IMR-90 (cell line): ENCODE measurements around the gene MEF2A. TPM values are rescaled to one million over a fixed set of nuclear protein-coding genes. Genes with fewer than 3 reads are reported as not detected.
"Not testable (repeated sequence)": the region's sequence is repeated elsewhere in the genome, so short reads cannot be mapped to it uniquely, and the experiment has no call there.

Experiments used
- ATAC-seq: fragments of 200-7000 bp; cut with Tn5 transposase; 2 replicates; pipeline ENCODE4 v1.9.1; 2020; ENCODE audit warnings: low read depth, mild to moderate bottlenecking, moderate library complexity
- BruUV-seq: library from RNA; stranded (reverse); fragments of 400-500 nt; replicated peaks from 2 replicates; lab custom pipeline; 2021; lab: Mats Ljungman, UMichigan
- CTCF ChIA-PET: fragments of 300-600 bp; formaldehyde crosslinking; extraction: SDS; loops from one replicate; lab custom pipeline; 2021; ENCODE audit warnings: antibody characterized with exemption; lab: Yijun Ruan, JAX
- POLR2A ChIA-PET: fragments of 300-600 bp; sonication (Branson Sonifier 250); formaldehyde crosslinking; loops from one replicate; lab custom pipeline; 2022; ENCODE audit warnings: antibody characterized with exemption; ENCODE audit not compliant: unreplicated experiment; lab: Charles Lee
- DNase-seq: peaks from one replicate; pipeline ENCODE4 v3.0.0; 2013
- H2AFZ ChIP-seq: replicated peaks from 2 replicates; pipeline ENCODE3; 2013; ENCODE audit warnings: low read length, mild to moderate bottlenecking; ENCODE audit not compliant: poor library complexity
- H2AK5ac ChIP-seq: 2 replicates; pipeline ENCODE4 v1.6.1; 2013; ENCODE audit warnings: low read depth, low read length, inconsistent platforms
- H2AK9ac ChIP-seq: replicated peaks from 2 replicates; pipeline ENCODE3; 2013; ENCODE audit warnings: mild to moderate bottlenecking, low read depth, low read length, moderate library complexity; ENCODE audit not compliant: poor library complexity
- H2BK120ac ChIP-seq: 2 replicates; pipeline ENCODE4 v1.6.1; 2013; ENCODE audit warnings: low read depth, low read length, inconsistent platforms
- H2BK15ac ChIP-seq: 3 replicates; pipeline ENCODE4 v1.6.1; 2013; ENCODE audit warnings: low read depth, low read length, inconsistent platforms
- H2BK20ac ChIP-seq: 2 replicates; pipeline ENCODE4 v1.6.1; 2013; ENCODE audit warnings: low read depth, mild to moderate bottlenecking, inconsistent platforms, low read length, moderate library complexity
- H2BK5ac ChIP-seq: 2 replicates; pipeline ENCODE4 v1.6.1; 2013; ENCODE audit warnings: mild to moderate bottlenecking, low read depth, low read length, inconsistent platforms; ENCODE audit not compliant: poor library complexity, severe bottlenecking
- H3K14ac ChIP-seq: replicated peaks from 2 replicates; pipeline ENCODE4 v1.6.1; 2013; ENCODE audit warnings: low read depth, low read length, inconsistent platforms
- H3K18ac ChIP-seq: 2 replicates; pipeline ENCODE4 v1.6.1; 2013; ENCODE audit warnings: low read depth, low read length, control low read depth
- H3K23ac ChIP-seq: 2 replicates; pipeline ENCODE4 v1.6.1; 2013; ENCODE audit warnings: low read depth, low read length, inconsistent platforms
- H3K27ac ChIP-seq: 2 replicates; pipeline ENCODE4 v1.5.1; 2013; ENCODE audit warnings: mild to moderate bottlenecking, control low read depth, low read length; ENCODE audit not compliant: insufficient read depth
- H3K27me3 ChIP-seq: 2 replicates; pipeline ENCODE4 v1.6.1; 2013; ENCODE audit warnings: low read length; ENCODE audit not compliant: control insufficient read depth, insufficient read depth
- H3K36me3 ChIP-seq: 2 replicates; pipeline ENCODE4 v1.6.1; 2013; ENCODE audit warnings: low read length, mixed read lengths; ENCODE audit not compliant: control insufficient read depth, insufficient read depth
- H3K4ac ChIP-seq: 2 replicates; pipeline ENCODE4 v1.6.1; 2013; ENCODE audit warnings: low read depth, low read length, inconsistent platforms
- H3K4me1 ChIP-seq: 2 replicates; pipeline ENCODE4 v1.6.1; 2013; ENCODE audit warnings: low read length, mixed read lengths; ENCODE audit not compliant: control insufficient read depth, insufficient read depth
- H3K4me2 ChIP-seq: 2 replicates; pipeline ENCODE4 v1.6.1; 2013; ENCODE audit warnings: low read depth, mild to moderate bottlenecking, control low read depth, low read length, moderate library complexity
- H3K4me3 ChIP-seq: 2 replicates; pipeline ENCODE4 v1.5.1; 2013; ENCODE audit warnings: low read depth, mild to moderate bottlenecking, control low read depth, low read length, moderate library complexity; ENCODE audit not compliant: insufficient read depth
- H3K56ac ChIP-seq: 2 replicates; pipeline ENCODE4 v1.6.1; 2013; ENCODE audit warnings: low read length, inconsistent platforms; ENCODE audit not compliant: insufficient read depth; ENCODE audit errors: extremely low read depth
- H3K79me1 ChIP-seq, 2 experiments: 2 replicates each; pipeline ENCODE4 v1.6.1; 2013; ENCODE audit warnings: low read length in 2 of 2, inconsistent platforms in 1 of 2, low read depth in 1 of 2
- H3K9ac ChIP-seq: 2 replicates; pipeline ENCODE4 v1.6.1; 2013; ENCODE audit warnings: low read depth, low read length, control low read depth
- H3K9me1 ChIP-seq: 2 replicates; pipeline ENCODE4 v1.6.1; 2013; ENCODE audit warnings: low read length, inconsistent platforms; ENCODE audit not compliant: insufficient read depth
- H3K9me3 ChIP-seq: 2 replicates; pipeline ENCODE4 v1.6.1; 2013; ENCODE audit warnings: low read length; ENCODE audit not compliant: control insufficient read depth, insufficient read depth
- H4K20me1 ChIP-seq: 2 replicates; pipeline ENCODE4 v1.6.1; 2013; ENCODE audit warnings: low read length, inconsistent platforms; ENCODE audit not compliant: insufficient read depth
- H4K5ac ChIP-seq: 2 replicates; pipeline ENCODE4 v1.6.1; 2013; ENCODE audit warnings: mild to moderate bottlenecking, low read depth, low read length, control low read depth
- H4K8ac ChIP-seq, 2 experiments: 2 replicates each; pipeline ENCODE4 v1.6.1; 2013; ENCODE audit warnings: low read depth in 2 of 2, low read length in 2 of 2, control low read depth in 1 of 2, inconsistent platforms in 1 of 2
- H4K91ac ChIP-seq: 2 replicates; pipeline ENCODE4 v1.6.1; 2013; ENCODE audit warnings: low read depth, low read length, inconsistent platforms; ENCODE audit not compliant: insufficient read depth
- MAZ ChIP-seq: IDR thresholded peaks from 2 replicates; pipeline ENCODE4 v1.6.1; 2012; ENCODE audit warnings: low read depth, mild to moderate bottlenecking, low read length, improper control_type of control experiment, moderate library complexity, borderline replicate concordance
- NFE2L2 ChIP-seq: fragments of 150-350 bp; IDR thresholded peaks from 2 replicates; pipeline ENCODE4 v1.6.1; 2016; ENCODE audit warnings: low read depth, mild to moderate bottlenecking, low read length
- RAD21 ChIP-seq: IDR thresholded peaks from 2 replicates; pipeline ENCODE4 v1.6.1; 2012; ENCODE audit warnings: low read length, improper control_type of control experiment
- WGBS, 2 experiments: methylation state at CpG; one replicate each; pipeline versions ENCODE4 v1.1.5 to v1.1.7; 2013; ENCODE audit warnings: missing lambda C conversion rate in 2 of 2; ENCODE audit not compliant: insufficient read length in 1 of 2; ENCODE audit errors: extremely low coverage in 2 of 2; 5-methylcytosine and 5-hydroxymethylcytosine counted together
- dilution Hi-C: fragments of 300-500 bp; cut with HindIII; formaldehyde crosslinking; loops from one replicate; pipeline ENCODE4 v1.14.3; 2018; ENCODE audit warnings: low sequenced_read_pairs; ENCODE audit not compliant: unreplicated experiment
- in situ Hi-C: fragments of 300-500 bp; cut with MboI; formaldehyde crosslinking; loops from 3 replicates; pipeline ENCODE4 v1.14.3; 2019; ENCODE audit warnings: low sequenced_read_pairs, inconsistent platforms, mixed read lengths
- intact Hi-C: fragments of 100-400 bp; cut with micrococcal nuclease; formaldehyde crosslinking; loops from 2 replicates; pipeline ENCODE4 v1.10.0; 2022
- polyA plus RNA-seq, 3 experiments: library from polyadenylated mRNA; depleted of rRNA; stranded (reverse); fragments of >200 nt; gene quantifications; 2 replicates each; pipeline ENCODE4 v1.2.3, GENCODE V29; 2012; ENCODE audit warnings: low replicate concordance in 1 of 3
- total RNA-seq: library from RNA; depleted of rRNA; stranded (reverse); fragments of >200 nt; gene quantifications from 2 replicates; pipeline ENCODE4 v1.2.3, GENCODE V29; 2012
- TF ChIP-seq, protein P1 (sequence below): fragments of 150-350 bp; IDR thresholded peaks from 2 replicates; pipeline ENCODE4 v1.6.1; 2017; ENCODE audit warnings: mild to moderate bottlenecking, antibody characterized with exemption, low read length, low read depth

MEF2A gene
- total and polyA plus RNA-seq, 2 of the 4 experiments (the other 2 are of a cell fraction), result 16.1 to 16.7 TPM

DNA sequence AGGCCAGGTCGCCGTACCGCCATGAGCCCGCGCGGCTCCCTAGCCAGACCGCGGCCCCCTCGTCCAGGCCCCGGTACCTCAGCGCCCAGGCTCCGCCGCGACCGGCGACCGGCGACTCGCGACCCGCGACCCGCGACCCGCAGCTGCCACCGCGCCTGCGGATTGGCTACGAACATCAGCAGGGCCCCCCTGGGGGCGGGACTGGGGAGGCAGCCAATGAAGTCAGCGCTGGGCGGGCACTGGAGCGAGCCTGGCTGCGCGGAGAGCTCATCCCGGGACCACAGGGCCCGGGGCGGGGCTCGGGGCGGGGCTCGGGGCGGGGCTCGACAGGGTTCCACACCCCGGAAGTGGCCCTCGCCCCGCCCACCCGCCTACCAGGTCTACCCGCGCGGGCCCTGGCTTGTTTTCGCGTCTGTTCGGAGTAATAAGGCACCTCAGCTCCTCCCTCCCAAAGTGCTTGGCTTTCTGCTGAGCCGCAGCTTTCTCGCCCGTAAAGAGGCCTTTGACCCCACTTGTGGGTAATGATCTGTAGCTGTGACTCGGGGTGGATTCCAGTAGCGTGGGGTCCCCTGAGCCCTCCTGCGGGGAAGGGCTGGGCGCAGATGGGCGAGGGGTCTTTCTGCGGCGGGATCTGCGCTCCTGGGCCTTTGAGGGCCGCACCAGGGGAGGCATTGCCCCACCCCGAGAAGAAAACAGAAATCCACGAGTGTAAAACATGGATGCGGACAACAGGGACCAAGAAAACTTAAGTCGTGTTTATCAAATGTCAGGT lies 167.7 kb downstream of the MEF2A start, which contains the start of gene LYSMD4:
TSS of gene LYSMD4 (minus strand) at position 170 of the 772 bp plus-strand sequence. CDS start 1,438 bp downstream, outside the sequence.
- POLR2A ChIA-PET, result interaction anchor here (0.6 to 0.7 kb wide), 2 partner anchors 18 to 630 kb away, joined by 3 to 7 read pairs; no protein-coding TSS in a partner anchor
- Histone ChIP-seq H3K14ac (peak within 1 kb of the TSS; percentile 72), H3K56ac (no peak within 1 kb of the TSS), H2AK5ac (no peak within 1 kb of the TSS), H3K23ac (peak within 1 kb of the TSS; percentile 93), H2AK9ac (peak within 1 kb of the TSS; percentile 73), H3K4ac (peak within 1 kb of the TSS; percentile 79), H3K4me2 (peak within 1 kb of the TSS; percentile 90), H4K8ac (peak within 1 kb of the TSS; percentile 88 to 95), H2BK20ac (peak within 1 kb of the TSS; percentile 42), H3K9ac (peak within 1 kb of the TSS; percentile 66), H4K20me1 (no peaks in the 10 kb centered on the region), H2AFZ (peak within 1 kb of the TSS; percentile 98), H4K5ac (peak within 1 kb of the TSS; percentile 89), H3K36me3 (peaks cover 6% of the 10 kb centered on the region; the same call in 1 of the 2 replicates), H4K91ac (0 out of 2 replicates have a peak within 1 kb of the TSS, but pooled peaks have one; percentile 38), H3K18ac (peak within 1 kb of the TSS; percentile 34; the same call in 1 of the 2 replicates), H3K27me3 (0 out of 2 replicates have a peak, but pooled peaks cover 3% of the 10 kb centered on the region), H3K4me3 (peak within 1 kb of the TSS; percentile 90), H3K9me1 (no peaks in the 10 kb centered on the region), H2BK15ac (no peak within 1 kb of the TSS; the same call in 2 of the 3 replicates), H2BK5ac (no peak within 1 kb of the TSS), H3K4me1 (peaks cover 4% of the 10 kb centered on the region), H3K9me3 (no peaks in the 10 kb centered on the region), H3K27ac (peak within 1 kb of the TSS; percentile 41), H3K79me1 (peaks cover 0 to 14% of the 10 kb centered on the region in 2 experiments; a peak in 2 of 4 replicates), H2BK120ac (no peak within 1 kb of the TSS; the same call in none of the 2 replicates)
- in situ Hi-C loops, result loop anchor here (25.0 kb wide), 1 partner anchor 621 kb away; the partner anchor contains the start of gene SYNM
- 13% methylated on average over 31 of the region's 69 CpGs; no CpG with 5 or more reads in 1 of the 2 experiments for WGBS, 2 experiments
- dilution Hi-C loops, result no loop called here
- intact Hi-C loops, result loop anchor here (5.0 kb wide), 1 partner anchor 631 kb away; no protein-coding TSS in a partner anchor
- TF ChIP-seq MAZ (peak; percentile 56; the same call in 1 of the 2 replicates), NFE2L2 (no peak), RAD21 (no peak)
- TF ChIP-seq, protein P1, sequence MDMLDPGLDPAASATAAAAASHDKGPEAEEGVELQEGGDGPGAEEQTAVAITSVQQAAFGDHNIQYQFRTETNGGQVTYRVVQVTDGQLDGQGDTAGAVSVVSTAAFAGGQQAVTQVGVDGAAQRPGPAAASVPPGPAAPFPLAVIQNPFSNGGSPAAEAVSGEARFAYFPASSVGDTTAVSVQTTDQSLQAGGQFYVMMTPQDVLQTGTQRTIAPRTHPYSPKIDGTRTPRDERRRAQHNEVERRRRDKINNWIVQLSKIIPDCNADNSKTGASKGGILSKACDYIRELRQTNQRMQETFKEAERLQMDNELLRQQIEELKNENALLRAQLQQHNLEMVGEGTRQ, result peak; percentile 68
- BruUV-seq, result no TSS peak
- DNase-seq, result peak; percentile 88
- peak; percentile 99 for ATAC-seq
- CTCF ChIA-PET, result interaction anchor here (1.0 to 1.1 kb wide), 3 partner anchors 16 to 461 kb away, joined by 3 to 6 read pairs (median 4); no protein-coding TSS in a partner anchor

GRCh38 chr15:99734040-99734291 lies 168.2 kb downstream of the MEF2A start:
- H3K9ac ChIP-seq, H2BK5ac ChIP-seq, H3K14ac ChIP-seq, H3K4me2 ChIP-seq, dilution Hi-C loops, H4K20me1 ChIP-seq, POLR2A ChIA-PET, H3K4ac ChIP-seq, H3K9me3 ChIP-seq, ATAC-seq, H3K4me1 ChIP-seq, H3K4me3 ChIP-seq, H3K36me3 ChIP-seq, BruUV-seq, H3K9me1 ChIP-seq, H2BK15ac ChIP-seq, DNase-seq, H3K18ac ChIP-seq, H3K56ac ChIP-seq, H2BK120ac ChIP-seq, H4K91ac ChIP-seq, H2BK20ac ChIP-seq, H3K27ac ChIP-seq, H2AK5ac ChIP-seq, H3K23ac ChIP-seq, H3K27me3 ChIP-seq: not testable (repeated sequence)
- peaks cover 0 to 14% of the 10 kb centered on the region in 2 experiments; a peak in 2 of 4 replicates for H3K79me1 ChIP-seq
- 100% methylated on average over 5 of the region's 13 CpGs; no CpG with 5 or more reads in 1 of the 2 experiments for WGBS, 2 experiments
- peak overlapping the region; percentile 88 to 95 for H4K8ac ChIP-seq
- H4K5ac ChIP-seq, result peak overlapping the region; percentile 89
- CTCF ChIA-PET, result interaction anchor here (1.0 to 1.1 kb wide), 2 partner anchors 16 to 461 kb away, joined by 3 to 4 read pairs; no protein-coding TSS in a partner anchor
- intact Hi-C loops (loop anchor here (5.0 kb wide), 1 partner anchor 632 kb away; no protein-coding TSS in a partner anchor), in situ Hi-C loops (loop anchor here (25.0 kb wide), 1 partner anchor 622 kb away; the partner anchor contains the start of gene SYNM)
- peak overlapping the region; percentile 67 for H2AK9ac ChIP-seq
- H2AFZ ChIP-seq, result peak overlapping the region; percentile 98
